HG02798 (cell line): Measurements from ENCODE around the gene PTPRT.

Experiments
- ATAC-seq: cut with Tn5 transposase; IDR thresholded peaks from one replicate; pipeline ENCODE4 v1.9.1; 2021; ENCODE audit warnings: mild to moderate bottlenecking; ENCODE audit not compliant: unreplicated experiment, poor library complexity

Gene PTPRT

DNA sequence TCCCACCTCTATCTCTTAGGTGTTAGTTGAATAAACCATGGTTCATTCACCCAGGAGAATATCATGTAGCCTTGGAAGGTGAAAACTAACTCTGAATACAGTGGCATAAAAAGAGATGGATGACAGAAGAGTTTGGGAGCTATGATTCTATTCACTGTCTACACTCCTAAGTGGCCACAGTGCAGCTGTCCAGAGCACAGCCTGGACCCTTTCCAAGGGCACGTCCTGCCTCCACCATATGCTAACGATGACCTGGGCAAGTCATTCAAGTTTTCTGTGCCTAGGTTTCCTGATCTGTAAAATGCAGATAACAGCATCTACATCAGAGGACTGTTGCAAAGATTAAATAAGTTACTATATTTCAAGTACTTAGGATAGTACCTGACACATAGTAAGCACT lies 314.1 kb downstream of the PTPRT start:
- ATAC-seq = no peak

DNA sequence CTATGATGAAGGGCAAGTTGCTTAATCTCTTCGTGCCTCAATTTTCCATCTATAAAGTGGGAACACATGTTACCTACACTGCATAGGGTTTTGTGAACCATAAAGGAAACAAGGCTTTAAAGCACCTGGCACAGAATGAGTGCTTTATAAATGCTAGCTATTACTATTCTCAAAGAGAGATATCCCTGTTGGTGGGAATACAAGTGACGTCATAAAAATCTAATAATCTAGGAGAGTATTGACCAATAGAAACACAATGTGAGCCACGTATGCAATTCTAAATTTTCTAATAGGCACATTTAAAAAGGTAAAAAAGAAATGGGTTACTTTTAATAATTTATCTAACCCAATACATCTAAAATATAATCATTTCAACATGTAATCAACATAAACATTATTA lies 316.4 kb downstream of the PTPRT start:
- ATAC-seq = no peak

DNA sequence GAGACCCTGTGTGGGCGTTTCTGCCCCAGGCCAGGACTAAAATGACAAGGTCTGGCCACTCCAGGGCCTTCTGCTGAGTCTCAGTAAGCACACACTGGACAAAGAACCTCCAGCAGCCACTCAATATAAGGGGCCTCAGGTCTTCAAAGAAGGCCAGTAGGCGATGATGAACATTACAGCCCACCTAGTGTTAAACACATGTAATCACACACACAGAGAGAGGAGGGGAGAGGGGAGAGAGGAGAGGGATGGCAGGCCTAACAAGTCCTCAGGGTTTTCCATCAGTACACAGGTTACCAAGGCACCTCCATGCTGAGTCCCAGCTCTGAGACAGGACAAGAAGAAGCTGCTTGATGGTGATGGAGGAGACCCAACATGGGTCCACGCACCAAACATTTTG lies 325.6 kb downstream of the PTPRT start:
- no peak for ATAC-seq

DNA sequence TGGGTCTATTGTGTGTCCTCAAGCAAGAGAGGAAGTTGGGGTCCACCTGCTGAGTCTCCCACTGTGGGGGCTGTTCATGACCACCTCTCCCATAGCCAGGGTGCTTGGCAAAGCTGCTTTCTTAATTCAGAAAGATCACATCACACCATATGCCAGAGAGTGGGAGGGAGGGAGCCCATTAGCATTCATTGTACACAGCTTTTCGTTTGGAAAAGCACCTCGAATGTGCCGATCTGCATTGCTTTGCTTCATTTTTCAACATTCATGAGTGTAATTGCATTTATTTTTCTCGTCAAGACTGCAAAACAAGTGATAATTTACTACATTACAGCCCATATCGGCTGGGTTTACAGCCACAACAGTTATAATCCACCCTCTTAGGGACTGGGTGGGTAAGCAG lies 327.3 kb downstream of the PTPRT start:
- ATAC-seq = no peak

DNA sequence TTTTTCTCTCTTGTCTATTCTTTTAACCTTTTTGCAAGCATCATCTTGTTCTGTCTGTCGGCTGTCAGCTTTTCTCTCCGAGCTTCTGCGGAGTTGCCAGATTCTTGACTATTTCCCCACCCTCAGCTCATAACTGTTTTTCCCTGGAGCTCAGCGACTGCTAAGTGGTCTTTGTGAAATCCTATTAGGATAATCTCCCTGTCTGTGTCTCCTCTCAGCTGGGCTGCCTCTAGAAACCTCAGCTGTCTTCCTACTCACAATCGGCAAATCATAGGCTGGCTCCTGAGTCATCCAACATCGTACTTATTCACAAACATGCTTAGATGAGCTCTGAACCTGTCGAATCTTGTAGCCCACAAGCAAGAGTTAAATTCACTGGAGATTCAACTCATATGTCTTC lies 332.3 kb downstream of the PTPRT start:
- no peak for ATAC-seq

DNA sequence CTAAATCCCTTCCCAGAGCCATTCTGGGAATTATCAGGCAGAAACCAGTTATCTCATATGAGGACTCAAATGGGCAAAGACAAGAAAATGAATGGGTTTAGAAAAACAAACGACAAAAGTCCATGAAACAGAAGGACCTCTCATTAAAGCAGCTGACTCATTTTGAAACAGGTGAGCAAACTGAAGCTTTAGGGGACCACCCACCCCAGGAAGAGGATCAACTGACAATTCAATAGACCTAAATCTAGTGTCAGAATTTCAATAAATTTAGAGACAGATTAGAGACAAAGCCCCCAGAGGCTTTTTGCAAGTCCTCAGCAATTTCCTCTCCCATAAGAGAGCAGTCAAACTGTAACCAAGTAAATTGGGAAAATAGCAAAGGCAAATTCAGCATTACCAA lies 333.8 kb downstream of the PTPRT start:
- no peak for ATAC-seq

DNA sequence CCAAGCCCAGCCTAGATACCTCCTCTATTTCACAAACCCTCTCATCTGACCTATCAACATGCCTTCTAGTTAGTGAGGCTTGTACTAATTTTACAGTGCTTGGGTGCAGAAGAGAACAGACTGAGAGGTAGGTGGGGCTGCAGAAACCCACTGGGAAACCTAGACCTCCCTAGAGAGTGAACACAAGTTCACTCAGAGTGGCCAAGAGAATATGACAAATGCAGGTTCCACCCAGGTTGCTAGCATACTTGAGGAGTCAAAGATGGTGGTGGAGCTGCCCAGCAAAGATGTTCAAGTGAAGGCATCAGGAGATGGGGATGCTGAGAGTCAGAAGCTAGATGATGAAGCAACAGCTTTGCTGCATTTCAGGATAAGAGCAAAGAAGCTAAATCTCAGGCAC lies 337.0 kb downstream of the PTPRT start:
- ATAC-seq = no peak

DNA sequence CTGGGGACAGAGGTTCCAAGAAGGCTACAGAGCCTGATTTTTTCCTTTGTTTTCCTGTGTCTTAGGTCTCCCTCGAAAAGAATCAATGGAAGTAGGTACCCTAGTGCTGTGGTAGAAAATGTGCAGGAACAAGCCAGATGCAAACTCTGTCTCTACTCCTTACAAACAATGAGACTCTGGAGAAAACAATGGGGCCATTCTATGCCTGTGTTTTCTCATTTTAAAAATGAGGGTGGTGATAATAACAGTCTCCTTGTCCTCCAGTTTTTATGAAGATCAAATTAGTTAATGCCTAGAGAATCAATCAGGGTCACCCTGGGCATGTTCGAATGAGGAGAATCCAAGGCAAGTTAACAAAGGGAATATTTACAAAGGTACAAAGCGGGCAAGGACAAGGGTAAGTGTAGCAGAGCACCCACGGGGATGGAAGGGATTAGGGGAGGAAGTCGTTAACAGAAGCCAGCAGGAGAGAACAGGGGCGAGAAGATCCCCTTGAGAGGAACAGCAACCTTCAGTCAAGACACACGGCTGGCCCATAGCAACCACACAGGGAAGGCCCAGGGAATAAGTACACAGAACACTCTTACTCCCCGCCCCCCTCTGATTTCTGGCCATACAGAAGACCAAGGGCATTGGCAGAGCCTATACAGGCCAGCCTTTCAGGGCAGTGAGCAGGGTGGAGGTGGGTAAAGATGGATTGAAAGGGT lies 342.8 kb downstream of the PTPRT start:
- no peak for ATAC-seq

DNA sequence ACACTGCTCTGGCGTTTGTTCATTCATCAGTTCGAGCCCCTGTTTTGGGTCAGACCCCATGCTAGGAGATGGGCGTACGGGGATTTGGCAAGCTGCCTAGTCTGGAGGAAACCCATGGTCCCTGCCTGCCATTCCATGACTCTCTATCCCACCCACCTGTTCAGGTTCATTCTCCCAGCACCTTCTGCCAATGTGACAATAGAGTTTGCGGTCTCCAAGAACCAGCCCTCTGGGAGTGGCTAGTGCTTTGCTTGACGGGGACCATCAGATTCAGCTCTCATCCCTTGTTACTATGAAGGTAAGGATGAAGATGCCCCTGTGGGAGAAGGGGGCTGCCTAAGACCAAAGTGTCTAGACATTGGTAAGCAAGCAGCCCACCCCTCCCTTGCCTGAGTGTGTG lies 345.0 kb downstream of the PTPRT start:
- ATAC-seq = no peak

DNA sequence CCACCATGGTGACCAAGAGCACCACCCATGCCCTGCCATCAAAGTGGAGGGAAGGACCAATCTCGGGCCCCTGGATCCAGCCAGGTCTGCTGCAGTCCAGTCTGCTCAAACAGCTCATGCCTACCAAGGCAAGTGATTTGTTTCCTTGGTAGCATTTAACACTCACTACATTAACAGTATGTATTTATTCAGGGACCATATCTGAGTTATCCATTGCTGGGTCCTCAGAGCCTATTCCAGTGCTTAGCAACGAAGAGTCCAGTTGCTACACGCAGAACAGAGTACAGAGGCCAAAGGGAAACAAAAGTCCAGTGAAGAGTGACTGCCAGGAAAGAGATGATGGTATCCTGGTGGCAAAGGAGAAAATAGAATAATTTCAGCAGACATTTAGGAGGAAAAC lies 352.2 kb downstream of the PTPRT start:
- ATAC-seq = no peak

DNA sequence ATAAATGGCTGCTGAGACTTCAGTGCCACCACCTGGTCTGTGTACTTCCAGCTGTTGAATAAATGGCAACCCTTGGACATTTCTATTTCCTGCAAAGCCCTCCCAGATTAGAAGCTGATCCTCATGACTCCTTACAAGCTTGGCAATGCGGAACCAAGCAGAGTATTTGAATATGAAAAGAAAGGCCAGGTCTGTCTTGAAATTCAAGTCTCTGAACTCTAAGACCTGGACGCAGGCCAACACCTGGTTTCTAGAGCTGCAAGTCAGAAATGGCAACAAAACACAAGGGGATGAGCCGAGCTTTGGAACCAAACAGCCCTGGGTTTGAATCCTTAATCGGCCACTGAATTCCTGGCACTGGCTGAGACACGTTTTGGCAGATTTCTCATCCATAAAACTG lies 353.4 kb downstream of the PTPRT start:
- no peak for ATAC-seq

DNA sequence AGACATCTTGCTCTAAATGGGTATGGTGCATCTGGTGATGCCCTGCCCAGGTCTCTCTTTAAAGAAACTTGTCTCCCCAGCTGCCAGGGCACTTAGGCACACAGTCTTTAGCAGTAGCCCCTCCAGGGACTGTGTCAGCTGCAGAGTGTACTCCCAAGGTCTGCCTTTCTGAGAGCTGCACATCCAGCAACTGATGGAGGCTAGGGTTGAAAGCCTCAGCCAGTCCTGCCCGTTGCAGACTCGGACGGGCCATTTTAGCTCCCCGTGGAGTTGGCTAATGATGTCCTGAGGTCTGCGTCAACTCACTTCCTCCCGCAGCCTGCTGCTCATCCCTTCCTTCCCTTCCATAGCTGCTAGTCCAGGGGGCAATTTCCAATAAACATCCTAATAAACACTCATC lies 381.8 kb downstream of the PTPRT start:
- ATAC-seq = no peak

DNA sequence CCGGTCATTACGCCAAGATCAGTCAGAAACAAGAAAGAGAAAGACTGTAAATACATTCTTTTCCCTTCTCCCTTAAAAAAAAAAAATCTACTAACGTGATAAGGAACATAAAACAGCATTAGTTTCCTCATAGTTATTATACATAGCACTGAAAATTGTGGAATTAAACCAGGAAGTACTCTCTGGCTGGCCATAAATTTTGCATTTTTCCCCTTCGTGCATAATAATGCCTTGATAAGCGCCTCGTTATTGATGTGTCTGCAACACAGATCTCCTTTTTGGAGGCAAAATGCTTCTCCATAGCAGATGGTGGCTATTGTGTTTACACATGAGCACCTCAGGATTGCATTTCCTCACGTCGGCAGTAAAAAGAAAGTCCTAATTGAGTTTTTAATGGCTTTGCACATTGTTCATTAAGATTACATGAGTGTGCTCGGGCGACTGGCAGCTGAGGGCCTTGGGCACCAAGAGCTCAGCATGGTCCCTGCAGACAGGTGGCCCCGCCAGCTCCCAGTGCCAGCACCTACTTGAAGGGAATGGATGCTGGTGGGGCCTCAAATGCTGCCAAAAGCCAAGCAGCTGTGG lies 394.5 kb downstream of the PTPRT start:
- ATAC-seq = no peak

DNA sequence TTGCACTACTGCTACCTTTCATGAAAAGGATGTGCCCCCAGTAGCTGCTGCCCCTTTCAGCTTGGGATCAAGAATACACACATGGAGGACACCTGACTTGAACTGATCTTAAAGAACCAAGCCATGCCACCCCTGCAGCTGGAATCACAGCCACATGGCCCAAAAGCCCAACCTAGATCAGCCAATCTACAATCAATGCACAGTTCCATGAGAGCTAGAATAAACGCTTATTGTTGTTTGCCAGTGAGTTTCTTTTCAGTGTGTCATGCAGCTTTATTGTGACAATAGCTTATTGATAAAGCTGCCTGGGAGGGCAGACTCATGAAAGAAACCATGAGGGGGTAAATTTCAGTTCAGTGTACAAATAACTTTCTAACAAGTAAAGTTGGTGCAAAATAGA lies 397.7 kb downstream of the PTPRT start:
- ATAC-seq = no peak

DNA sequence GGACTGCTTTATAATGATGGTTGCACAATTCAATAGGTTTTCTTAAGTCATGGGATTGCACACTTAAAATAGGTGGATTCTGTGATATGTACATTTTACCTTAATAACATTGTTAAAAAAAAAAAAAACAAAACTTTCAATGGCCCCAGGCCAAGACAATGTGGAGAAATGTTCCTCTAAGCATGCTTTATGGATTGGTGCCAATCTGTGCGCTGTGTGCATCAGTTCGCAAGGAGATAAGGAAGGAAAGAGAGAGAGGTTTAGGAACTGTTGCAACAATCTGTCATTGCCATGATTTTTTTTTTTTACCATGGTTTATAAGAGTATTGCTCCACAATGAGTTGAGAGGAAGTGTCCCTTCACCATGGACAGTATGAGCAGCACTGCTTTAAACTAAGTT lies 399.6 kb downstream of the PTPRT start:
- ATAC-seq = no peak

DNA sequence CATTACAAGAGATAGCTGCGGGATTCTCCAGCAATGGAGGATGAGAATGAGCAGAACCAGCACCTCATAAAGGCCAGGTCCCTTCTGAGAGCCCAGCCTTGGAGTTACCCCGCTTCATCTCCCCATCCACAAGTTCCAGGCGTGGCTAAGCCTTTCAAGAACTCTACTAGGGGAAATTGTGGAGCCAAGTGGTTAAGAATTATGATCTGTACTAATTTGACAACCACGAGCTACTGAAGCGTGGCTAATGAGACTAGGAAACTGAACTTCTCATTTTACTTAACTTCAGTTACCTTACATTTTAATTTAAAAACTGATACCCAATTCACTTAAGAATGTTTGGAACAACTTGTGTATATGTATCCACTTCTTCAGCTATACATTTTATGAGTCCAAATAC lies 401.0 kb downstream of the PTPRT start:
- no peak for ATAC-seq

DNA sequence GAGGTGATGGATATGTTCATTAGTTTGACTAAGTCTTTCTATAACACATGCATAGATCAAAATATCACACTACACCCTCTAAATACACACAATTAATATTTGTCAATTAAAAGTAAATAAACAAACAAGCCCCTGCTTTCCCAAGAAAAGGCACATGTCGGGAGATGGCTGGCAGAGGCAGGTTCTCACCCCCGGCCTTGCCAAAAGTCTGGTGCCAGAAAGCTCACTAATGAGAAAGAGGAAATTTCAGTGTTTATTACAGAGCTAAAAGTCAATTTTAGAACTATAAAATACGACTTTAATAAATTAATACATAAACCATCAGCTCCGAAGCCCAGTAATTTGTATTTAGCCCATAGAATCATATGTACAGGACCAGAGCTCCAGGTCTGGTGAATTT lies 404.7 kb downstream of the PTPRT start:
- ATAC-seq = no peak

DNA sequence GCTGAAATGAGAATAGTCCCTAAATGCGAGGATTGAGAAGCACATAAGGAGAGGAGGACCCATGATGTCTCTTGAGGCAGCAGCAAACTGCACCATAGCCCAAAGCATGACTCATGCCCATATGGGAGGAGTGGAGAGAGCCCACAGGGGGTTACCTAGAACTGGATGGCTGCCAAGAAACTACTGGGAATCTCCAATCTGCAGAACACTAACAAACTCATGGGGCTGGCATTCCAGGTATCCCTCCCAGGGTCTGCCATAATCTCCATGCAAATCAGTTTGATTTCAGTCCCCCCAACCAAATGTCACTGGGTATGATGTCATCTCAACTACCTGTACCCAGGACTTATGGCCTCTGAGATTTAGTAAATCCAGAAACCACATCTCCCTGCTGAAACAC lies 410.5 kb downstream of the PTPRT start:
- ATAC-seq = no peak

DNA sequence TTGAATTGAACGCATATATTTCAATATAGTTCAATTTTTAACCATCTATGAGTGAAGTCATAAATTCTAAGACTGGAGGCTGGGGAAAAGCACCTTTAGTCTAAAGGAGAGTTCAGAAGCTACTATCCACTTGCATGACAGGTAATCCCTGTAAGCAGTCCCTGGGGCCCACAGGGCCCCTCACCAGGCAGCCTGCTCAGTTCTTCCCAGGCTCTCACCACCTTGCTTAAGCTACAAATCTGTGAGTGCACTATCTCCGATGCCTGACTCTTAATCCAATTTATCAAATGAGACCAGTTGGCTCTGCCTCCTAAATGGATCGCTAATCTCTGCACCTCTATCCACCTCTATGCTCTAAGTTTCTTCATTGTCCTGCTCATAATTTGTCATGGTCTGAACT lies 413.8 kb downstream of the PTPRT start:
- no peak for ATAC-seq

DNA sequence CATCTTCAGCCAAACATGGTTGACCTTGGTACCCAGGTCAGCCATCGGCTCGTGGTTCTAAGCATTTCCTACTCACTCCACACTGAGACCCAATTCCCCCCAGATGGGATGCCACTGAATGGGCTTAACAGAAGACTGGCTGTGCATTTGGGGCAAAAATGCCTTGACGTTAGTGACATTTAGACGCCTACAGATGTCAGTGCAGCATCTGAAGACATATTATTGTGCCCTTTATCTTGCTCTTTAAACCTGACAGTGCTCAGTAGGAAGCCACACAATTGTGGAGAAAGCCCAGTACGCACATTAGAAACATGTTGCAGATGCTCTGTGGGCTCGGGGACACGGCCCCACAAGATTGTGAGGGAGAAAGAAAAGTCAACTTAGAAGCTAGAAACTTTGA lies 414.7 kb downstream of the PTPRT start:
- ATAC-seq = no peak

DNA sequence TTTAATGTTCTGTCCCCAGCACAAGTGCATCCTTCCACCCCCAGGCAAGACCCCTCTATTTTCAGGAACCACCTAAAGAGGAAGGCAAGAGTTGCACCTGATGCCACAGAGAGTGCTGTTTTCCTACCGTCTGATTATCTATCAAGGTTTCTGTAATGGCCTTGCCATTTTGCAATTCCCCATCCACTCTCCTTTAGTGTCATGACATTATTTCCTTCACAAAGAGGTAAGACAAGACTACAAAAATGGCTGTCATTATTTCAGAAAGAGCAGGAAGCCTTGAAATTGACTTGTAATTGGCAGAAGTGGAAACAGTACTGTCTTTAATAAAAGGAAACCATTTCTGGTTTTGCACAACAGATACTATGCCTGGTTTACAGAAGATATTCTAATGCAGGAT lies 426.7 kb downstream of the PTPRT start:
- no peak for ATAC-seq

DNA sequence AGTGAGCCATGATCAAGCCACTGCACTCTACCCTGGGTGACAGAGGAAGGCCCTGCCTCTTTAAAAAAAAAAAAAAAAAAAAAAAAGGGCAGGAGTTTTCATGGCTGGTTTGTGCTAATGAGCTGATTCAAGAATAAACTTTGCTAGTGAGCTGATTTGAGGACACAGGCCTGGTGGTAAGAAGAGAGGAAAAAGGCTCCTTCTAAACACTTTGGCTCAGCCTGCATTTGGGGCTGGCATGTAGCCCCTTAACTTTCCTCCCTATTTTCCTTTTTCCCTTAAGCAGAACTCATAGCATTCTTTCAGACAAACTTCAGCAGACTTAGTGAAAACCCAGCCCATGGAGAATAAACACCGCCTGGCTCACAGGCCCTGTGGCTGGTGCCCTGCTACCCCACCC lies 432.7 kb downstream of the PTPRT start:
- no peak for ATAC-seq

DNA sequence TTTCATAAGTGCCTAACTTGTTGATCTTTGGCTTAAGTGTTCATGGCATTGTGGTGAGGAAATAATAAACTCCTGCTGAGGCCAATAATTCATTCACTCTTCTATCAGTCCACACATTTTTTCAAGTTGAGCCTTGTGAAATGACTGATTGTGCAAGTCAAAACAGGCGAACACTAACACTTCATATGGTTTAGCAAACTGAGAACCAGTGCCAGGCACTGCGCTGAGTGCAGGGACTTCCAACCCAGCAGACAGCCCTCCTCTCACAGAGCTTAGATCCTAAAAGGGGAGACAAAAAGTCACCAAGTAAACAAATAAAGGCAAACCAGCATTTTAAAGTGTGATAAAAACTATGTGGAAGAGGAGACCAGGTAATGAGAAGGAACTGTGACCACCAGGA lies 435.0 kb downstream of the PTPRT start:
- no peak for ATAC-seq
